ENCODE results near the gene SMG1.

- TF ChIP-seq CTCF (IDR thresholded peaks at IDR 0.05) (no peak), ZFX (IDR thresholded peaks at IDR 0.05; ENCODE audit: borderline replicate concordance) (no peak)
Measured at GRCh38 chr16:18953547-18953946, 27.3 kb upstream of the SMG1 start.

All from 22Rv1 (cell line).